Measurements from ENCODE around the gene RAMP3.
"Not testable (repeated sequence)": the region's sequence is repeated elsewhere in the genome, so short reads cannot be mapped to it uniquely, and the experiment has no call there.

The RAMP3 gene

GRCh38 chr7:45157653-45158401, at the start of gene RAMP3:
RAMP3 (plus strand) TSS chr7:45157791; CDS start chr7:45157829, 38 bp downstream.
- DNase-seq (ENCODE audit: low spot score): no peak

- DNase-seq (ENCODE audit: low spot score): no peak
Measured at GRCh38 chr7:45108863-45109262, 48.7 kb upstream of the RAMP3 start.

GRCh38 chr7:45111298-45112223, 46.0 kb upstream of the RAMP3 start, which contains the start of gene TBRG4:
TBRG4 (minus strand) TSS chr7:45111697; CDS start chr7:45109237, 2,460 bp downstream.
- DNase-seq (ENCODE audit: low spot score): peak; percentile 94

- DNase-seq (ENCODE audit: low spot score): no peak
Measured at GRCh38 chr7:45112648-45113047, 44.9 kb upstream of the RAMP3 start.

GRCh38 chr7:45114257-45114656, 43.3 kb upstream of the RAMP3 start:
- not testable (repeated sequence) for DNase-seq (ENCODE audit: low spot score)

GRCh38 chr7:45114926-45115325, 42.7 kb upstream of the RAMP3 start:
- DNase-seq (ENCODE audit: low spot score): no peak

- no peak for DNase-seq (ENCODE audit: low spot score)
Measured at GRCh38 chr7:45116048-45116447, 41.5 kb upstream of the RAMP3 start.

GRCh38 chr7:45117582-45117981, 40.0 kb upstream of the RAMP3 start:
- no peak for DNase-seq (ENCODE audit: low spot score)

- DNase-seq (ENCODE audit: low spot score): no peak
Measured at GRCh38 chr7:45118292-45118691, 39.3 kb upstream of the RAMP3 start.

GRCh38 chr7:45118889-45119331, 38.7 kb upstream of the RAMP3 start:
- DNase-seq (ENCODE audit: low spot score): no peak

- no peak for DNase-seq (ENCODE audit: low spot score)
Measured at GRCh38 chr7:45119550-45119949, 38.0 kb upstream of the RAMP3 start.

GRCh38 chr7:45122975-45123860, 34.4 kb upstream of the RAMP3 start:
- DNase-seq (ENCODE audit: low spot score): no peak

- DNase-seq (ENCODE audit: low spot score): no peak
Measured at GRCh38 chr7:45123913-45124710, 33.5 kb upstream of the RAMP3 start.

- no peak for DNase-seq (ENCODE audit: low spot score)
Measured at GRCh38 chr7:45125193-45125904, 32.2 kb upstream of the RAMP3 start.

- DNase-seq (ENCODE audit: low spot score): no peak
Measured at GRCh38 chr7:45126201-45126600, 31.4 kb upstream of the RAMP3 start.

GRCh38 chr7:45126920-45127319, 30.7 kb upstream of the RAMP3 start:
- no peak for DNase-seq (ENCODE audit: low spot score)

- DNase-seq (ENCODE audit: low spot score): no peak
Measured at GRCh38 chr7:45129181-45129800, 28.3 kb upstream of the RAMP3 start.

- no peak for DNase-seq (ENCODE audit: low spot score)
Measured at GRCh38 chr7:45129906-45130305, 27.7 kb upstream of the RAMP3 start.

- DNase-seq (ENCODE audit: low spot score): no peak
Measured at GRCh38 chr7:45130910-45131309, 26.7 kb upstream of the RAMP3 start.

GRCh38 chr7:45131891-45132290, 25.7 kb upstream of the RAMP3 start:
- DNase-seq (ENCODE audit: low spot score): no peak
